GM21423 (cell line): ENCODE measurements around the gene PTPN20.
"Not testable (repeated sequence)": the region's sequence is repeated elsewhere in the genome, so short reads cannot be mapped to it uniquely, and the experiment has no call there.

ENCODE experiments used
- ATAC-seq: cut with Tn5 transposase; IDR thresholded peaks from one replicate; pipeline ENCODE4 v1.9.1; 2021; ENCODE audit warnings: mild to moderate bottlenecking, moderate library complexity; ENCODE audit not compliant: unreplicated experiment

The PTPN20 gene, protein sequence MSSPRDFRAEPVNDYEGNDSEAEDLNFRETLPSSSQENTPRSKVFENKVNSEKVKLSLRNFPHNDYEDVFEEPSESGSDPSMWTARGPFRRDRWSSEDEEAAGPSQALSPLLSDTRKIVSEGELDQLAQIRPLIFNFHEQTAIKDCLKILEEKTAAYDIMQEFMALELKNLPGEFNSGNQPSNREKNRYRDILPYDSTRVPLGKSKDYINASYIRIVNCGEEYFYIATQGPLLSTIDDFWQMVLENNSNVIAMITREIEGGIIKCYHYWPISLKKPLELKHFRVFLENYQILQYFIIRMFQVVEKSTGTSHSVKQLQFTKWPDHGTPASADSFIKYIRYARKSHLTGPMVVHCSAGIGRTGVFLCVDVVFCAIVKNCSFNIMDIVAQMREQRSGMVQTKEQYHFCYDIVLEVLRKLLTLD

DNA sequence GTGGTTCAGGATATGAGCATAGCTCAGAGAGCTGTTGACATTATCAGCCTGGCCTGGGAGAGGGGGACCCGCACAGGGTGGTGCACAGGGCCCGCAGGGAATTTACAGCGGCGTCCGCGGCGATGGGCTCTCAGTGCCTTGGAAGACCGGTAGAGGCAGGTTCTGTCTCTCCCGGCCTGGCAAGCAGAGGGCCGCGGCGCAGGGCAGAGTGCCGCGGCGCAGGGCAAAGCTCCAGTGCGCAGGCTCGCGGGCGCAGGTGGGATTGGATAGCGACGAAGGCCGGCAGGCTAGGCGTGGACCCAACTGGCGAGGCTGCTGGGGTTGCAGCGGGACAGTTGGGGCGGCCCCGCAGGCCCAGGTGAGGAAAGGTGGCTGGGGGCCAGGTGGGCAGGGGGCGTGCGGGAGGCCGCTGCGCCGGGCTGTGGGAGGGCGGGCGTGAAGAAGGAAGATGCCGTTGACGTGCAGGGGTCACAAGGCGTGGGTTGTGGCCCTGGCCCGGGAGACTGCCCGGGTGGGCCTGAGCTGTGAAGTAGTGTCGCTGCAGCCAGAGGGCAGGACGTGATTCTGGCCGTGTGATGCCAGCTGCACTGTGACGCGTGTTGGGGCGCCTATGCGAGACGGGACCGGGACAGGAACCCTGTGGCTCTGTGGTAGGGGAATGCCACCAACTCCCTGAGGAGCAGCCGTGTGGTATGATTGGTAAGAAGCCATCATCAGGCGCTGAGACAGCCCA lies at the start of gene PTPN20:
Gene PTPN20 (plus strand): TSS at position 285 of the 733 bp plus-strand sequence. CDS start 21,072 bp downstream, outside the sequence.
- ATAC-seq = not testable (repeated sequence)

DNA sequence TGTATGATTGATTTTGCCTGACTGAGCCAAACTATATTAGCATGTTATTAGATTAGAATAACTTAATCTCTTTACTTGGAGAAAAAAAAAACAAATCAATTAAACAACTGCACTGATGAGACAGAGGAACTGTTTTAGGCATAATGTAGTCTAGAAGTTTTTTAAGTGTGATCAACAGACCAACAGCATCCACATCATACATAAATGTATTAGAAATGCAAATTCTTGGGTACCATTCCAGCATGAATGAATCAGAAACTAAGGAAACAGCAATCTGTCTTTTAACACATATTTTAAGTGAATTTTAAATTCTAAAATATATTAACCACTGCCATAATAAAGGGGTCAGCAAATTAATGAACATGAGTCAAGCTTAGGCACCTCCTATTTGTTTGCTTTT lies 41.5 kb upstream of the PTPN20 start:
- ATAC-seq = not testable (repeated sequence)

DNA sequence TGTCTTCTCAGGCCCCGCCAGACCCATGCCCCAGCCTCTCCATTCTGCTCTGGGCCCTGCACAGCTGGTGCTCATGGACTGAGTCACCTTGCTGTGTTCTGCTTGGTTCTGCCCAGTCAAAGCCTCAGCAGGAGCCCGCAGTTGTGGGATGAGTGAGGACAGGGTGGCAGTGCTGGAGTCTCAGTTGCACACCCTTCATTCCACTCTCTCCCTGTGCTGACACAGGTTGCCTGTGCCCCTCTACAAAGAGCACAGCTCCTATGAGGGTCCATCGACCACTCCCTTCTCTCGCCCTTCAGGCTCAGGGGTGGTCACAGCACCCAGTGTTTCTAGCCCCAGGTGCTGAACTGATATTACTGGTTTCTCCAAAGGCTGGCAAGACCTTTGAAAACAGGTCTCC lies 39.6 kb upstream of the PTPN20 start:
- not testable (repeated sequence) for ATAC-seq

DNA sequence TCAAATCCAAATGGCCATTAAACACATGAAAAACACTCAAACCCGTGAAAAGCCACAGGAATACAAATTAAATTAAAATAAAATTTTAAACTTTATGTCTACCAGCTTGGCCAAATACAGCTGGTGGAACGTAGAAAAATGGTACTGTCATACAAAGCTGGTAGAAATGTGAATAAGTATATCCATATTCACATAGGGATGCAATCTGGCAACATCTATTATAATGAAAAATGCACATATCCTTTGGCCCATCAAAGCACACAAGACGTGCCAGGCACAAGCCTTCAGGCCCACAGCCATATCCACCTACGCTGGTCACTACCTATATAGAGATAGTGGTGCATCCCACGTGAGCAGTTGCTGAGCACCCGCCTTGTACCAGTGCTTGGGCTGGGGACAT lies 35.9 kb upstream of the PTPN20 start:
- ATAC-seq = not testable (repeated sequence)

DNA sequence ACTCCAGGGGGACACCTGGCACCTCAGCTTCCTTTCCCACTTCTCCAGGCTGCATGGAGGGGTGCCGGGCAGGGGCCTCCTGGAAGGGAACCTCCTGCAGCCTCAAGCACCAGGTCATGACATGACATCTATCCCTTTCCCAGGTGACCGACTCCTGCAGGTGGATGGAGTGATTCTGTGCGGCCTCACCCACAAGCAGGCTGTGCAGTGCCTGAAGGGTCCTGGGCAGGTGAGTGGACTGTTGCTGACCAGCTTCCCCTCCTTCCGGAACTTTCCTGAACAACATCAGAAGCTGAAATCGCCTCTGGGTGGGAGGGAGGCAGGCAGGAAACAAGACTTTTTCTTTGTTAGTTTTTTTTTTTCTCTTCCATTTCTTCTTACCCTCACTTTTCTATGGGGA lies 34.5 kb upstream of the PTPN20 start:
- ATAC-seq = not testable (repeated sequence)

DNA sequence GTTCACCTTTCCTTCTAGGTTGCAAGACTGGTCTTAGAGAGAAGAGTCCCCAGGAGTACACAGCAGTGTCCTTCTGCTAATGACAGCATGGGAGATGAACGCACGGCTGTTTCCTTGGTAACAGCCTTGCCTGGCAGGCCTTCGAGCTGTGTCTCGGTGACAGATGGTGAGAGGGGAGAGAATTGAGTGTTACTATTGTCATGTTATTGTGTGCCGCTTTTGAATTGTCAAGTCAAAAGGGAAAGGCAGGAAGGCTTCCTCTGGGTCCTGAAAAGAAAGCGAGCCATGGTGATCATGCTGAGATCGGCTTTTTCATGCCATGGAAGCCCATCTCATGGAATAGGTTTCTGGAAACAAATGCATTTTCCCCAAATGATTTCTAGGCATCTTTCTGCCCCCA lies 32.5 kb upstream of the PTPN20 start:
- ATAC-seq = not testable (repeated sequence)

DNA sequence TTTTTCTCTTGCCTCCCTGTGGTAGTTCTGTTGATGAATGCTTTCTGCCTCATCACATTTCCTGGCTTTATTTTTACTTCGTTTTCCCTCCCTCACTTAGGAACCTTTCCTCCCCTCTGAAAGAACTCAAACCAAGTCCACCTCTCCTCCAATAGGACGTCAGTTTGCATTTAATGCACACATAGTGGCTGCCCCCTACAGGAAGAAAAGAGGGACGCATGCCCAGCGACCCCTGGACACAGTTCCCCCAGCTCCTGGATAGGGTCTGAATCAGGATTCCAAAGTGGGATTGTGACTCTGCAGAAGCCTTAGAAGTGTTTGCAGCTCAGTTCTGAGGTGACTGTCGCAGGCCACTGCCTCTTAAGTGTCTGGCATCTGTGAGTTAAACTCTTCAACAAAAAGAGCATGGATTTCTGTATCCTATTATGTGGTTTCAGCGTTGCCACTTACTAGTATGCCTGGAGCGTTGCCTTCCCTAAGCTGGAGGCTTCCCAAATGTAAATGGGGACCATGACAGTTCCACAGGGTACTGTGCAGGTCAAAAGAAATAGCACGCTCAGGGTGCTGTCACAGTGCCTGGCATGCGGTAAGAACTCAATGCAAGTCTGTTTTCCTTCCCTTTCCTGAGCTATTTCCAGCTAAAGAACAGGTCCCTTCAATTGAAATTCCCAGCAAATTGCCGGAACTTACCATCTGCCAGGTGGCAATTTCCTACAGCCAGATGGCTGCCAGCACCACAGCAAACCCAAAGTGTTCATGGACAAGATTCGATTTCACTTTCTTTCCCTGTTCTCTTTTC lies 20.2 kb upstream of the PTPN20 start:
- not testable (repeated sequence) for ATAC-seq

DNA sequence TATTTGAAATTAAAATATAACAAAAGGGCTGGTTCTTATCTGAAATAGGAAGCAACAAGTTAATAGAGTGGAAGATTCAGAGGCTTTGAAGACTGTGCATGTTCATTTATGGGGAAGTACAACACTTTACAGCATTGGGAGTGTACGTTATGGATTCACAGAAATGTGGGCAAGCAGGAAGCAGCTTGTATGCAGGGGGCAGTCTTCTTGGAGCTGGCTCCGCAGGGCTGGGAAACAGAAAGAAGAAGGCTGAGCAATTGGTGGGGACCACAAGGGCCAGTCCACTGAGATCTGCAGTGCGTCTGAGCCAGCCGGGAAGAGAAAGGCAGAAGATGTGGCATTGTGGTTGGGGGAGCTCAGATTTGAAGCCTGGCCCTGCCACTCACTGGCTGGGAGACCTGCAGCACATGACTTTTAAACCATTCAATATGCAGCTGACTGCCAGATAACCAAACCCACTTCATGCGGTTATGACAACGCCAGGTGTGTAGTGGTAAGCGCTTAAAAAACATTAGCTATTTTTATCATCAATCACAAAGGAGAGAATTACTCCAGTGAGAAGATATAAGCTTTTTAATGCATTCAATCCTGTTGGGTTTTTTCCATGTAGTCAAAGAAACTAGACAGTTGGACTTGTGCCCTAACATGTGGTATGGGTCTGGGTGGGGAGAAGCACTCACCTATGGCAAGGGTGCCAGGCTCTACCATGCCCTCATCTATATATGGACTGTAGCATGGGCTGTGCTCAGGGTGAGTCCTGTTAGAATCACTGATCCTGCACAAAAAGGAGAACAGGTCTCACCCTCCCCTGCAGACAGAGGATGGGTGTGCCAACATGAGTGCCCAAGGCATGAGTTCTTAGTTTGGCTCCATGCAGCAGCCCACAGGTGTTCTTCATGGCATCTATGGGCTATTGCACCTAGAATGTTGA lies 14.2 kb upstream of the PTPN20 start:
- ATAC-seq = not testable (repeated sequence)

DNA sequence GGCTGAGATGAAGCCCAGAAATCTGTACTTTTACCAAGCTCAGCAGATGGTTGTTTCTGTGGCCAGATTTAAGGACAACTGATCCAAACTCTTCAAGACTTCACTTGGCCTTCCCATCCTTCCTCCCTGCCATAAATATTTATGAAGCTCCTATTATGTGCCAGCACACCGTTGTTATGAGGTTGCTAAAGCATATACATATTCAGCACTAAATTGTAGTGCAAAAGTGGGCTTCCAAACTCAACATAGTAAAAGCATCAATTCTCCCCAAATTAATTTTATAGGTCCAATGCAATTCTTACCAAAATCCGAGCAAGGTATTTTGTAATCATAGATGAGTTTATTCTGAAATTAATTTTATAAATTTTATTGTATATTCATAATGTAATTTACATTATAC lies 10.0 kb upstream of the PTPN20 start:
- not testable (repeated sequence) for ATAC-seq

DNA sequence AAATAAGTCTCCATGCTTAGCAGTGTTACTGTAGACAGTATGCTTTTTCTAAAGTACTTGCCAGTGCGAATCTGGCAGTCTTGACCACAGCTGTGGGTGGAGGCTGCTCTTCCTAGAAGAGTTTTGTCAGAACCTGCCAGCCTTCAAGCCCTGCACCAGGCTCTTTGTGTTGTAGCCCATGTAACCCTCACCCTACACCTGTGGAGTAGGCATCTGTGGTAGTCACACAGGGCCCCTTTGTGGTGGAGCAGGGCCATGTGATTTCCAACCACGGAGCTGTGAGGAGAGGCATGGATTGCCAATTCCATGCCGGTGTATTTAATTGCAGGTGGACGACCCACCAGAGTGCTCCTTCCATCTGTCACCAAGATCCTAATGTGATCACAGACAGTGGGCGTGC lies 7.4 kb upstream of the PTPN20 start:
- ATAC-seq = not testable (repeated sequence)

DNA sequence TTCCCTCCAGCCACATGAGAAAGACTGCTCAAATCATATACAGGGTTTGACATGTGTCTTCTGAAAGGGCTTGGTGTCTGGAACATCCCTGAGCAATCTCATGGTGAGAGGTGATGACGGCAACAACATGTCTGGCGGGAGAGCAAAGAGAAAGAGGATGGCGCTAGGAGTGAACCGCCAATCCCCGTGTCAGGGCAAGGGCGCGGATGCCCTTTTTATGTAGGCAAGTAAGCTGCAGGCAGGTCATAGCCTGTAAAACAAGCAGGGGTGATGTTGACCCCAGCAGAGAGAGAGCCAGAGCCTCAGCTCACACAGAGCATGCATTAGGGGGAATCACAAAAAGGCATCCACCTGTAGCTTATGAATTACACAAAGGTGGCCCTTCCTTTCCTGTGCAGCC lies 4.9 kb upstream of the PTPN20 start:
- ATAC-seq = not testable (repeated sequence)

DNA sequence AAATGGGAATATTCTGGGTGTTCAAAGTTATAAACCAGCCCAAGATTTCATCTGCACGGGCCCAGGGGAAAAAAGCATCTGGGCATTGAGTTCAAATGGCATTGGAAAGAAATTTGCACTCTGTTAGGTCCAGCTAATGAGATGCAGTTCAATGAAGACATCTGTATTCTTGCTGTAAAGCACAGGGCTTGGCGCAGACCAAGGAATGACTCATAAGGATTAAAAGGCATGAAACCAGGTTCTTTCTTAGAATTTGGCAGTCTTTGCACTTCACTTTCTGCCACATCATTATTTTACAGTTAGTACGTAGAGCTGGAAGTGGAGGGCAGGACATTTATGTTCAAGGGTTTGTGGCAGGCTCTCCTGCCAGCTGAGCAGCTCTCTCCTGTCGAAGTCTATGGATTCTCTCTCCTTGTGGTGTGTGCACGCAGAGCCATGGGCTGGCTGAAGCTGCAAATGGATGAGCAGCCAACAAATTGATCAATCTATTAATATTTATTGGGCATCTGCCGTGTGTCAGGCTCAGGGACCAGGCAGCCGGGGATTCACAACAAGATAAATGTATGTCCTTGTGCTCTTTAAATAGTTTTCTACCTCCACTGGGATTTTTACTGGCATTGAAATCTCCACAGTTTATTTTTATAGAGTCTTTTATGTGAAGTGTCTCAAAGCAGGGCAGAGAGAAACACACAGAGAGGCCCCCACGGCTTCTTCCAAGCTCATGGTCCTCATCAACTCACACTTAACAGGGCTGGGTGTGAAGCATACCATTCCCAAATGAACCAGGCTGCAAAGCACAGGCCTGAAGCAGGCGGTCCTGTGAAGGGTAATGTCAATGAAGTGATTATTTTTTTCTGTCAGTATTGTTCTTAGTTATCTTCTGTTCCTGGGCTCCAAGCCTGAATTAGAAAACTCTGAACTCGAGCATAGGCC lies 3.8 kb upstream of the PTPN20 start:
- not testable (repeated sequence) for ATAC-seq

DNA sequence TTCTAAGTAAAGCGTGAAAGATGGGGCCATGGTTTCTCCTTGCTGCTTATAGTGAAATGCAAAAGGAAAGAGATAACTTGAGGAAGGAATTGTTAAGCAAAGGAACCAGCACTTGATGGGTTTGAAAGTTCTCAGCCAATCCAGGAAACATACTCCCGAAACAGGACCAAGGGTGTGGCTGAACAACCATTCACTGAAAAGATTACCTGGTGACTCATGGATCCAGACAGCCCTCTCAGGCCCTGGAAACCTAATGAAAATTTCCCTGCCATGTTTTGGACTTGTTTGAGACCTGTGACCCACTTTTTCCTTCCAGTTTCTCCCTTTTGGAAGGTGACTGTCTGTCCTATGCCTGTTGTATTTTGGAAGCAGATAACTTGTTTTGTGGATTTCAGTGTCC lies 11.3 kb downstream of the PTPN20 start:
- not testable (repeated sequence) for ATAC-seq

DNA sequence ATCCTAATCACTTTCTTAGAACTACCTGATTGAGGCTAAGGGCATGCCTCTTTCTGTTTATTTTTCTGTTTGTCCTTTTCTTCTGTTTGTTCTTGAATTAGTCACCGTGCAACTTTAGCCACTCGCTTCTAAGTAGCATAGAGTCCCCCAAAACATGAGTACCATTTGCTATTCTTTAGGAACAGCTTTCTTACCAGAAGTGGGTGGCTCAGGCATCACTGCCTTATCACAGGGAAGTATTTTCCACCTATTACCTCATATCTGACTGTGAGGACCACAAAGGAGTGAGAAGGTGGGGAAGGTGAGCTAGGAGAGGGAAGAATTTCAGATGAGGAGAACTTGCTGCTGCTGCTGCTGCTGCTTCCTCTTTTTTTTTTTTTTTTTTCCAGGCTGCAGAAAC lies 13.9 kb downstream of the PTPN20 start:
- ATAC-seq = not testable (repeated sequence)

DNA sequence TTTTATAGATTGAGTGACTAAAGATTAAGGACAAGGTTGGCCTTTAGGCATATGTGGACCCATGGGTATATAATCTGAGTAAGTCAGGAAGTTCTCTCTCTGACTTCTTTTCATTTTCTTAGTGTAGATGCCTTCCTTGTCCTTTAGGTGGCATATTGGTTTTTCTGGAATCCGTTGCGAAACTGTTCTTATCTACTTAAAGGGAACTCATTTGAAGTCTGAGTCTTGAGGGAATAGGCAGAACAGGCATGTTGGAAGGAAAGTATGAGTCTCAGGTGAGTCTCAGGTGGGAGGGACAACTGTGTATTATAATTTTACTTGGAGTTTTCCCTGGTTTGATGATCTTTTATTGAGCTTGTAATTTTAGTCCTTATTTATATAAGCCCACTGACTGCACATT lies 14.6 kb downstream of the PTPN20 start:
- ATAC-seq = not testable (repeated sequence)

DNA sequence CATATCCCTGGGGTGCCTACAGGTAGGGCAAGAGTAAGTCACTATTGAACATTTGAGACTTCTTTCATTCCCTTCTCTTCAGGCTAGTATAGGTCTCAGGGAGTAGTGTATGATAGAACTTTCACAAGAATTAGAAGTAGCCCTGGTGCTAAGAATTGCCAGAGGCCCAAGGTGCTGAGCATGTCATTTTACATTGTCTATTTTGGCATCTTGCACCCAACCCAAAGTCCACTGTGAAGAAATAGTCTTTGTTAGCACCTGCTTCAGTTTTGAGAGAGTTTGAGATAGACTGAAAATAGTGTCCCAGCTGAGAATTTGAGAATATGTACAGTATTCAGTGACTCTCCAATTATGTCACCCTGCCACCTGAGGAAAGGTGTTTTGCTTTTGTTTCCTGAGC lies 17.6 kb downstream of the PTPN20 start:
- ATAC-seq = not testable (repeated sequence)

DNA sequence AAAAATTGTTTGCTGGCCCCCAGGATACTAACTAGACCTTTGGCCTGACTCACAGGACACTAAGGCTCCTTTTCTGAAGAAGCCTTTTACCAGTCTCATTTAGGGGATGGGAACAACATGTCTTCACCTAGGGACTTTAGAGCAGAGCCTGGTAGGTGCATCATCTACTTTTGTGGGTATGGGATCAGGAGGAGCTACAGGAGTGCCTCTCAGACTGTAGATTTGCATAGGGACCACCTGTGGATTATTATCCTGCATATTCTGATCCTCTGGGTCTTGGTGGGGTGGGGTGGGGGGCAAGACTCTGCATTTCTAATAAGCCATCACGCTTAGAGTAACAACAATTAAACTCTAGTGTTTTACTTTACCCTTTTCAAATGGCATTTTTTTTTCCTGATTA lies 21.2 kb downstream of the PTPN20 start:
- ATAC-seq = not testable (repeated sequence)

DNA sequence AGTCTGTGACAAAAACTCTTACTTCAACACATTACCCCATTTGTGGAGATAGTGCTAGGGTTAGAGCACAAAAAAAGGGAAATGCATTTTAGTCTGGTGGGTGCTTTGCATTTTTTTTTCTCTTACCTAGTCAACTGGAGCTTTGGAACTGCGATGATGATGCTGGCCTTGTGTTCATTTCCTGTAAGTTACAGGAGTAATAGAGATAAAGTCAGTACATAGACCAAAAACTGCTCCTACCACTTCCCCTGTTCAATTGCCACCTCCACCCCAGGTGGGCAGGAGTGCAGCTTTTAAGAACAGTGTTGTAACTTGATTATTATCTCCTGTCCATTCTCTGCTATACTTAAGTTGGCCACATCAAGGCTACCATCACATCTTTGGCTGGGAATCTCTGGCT lies 29.9 kb downstream of the PTPN20 start:
- not testable (repeated sequence) for ATAC-seq
